GM19463 (cell line): ENCODE results near the gene RALGDS.

Experiments
- ATAC-seq: cut with Tn5 transposase; IDR thresholded peaks from one replicate; pipeline ENCODE4 v1.9.1; 2021; ENCODE audit warnings: mild to moderate bottlenecking, moderate library complexity; ENCODE audit not compliant: unreplicated experiment

Gene RALGDS

DNA sequence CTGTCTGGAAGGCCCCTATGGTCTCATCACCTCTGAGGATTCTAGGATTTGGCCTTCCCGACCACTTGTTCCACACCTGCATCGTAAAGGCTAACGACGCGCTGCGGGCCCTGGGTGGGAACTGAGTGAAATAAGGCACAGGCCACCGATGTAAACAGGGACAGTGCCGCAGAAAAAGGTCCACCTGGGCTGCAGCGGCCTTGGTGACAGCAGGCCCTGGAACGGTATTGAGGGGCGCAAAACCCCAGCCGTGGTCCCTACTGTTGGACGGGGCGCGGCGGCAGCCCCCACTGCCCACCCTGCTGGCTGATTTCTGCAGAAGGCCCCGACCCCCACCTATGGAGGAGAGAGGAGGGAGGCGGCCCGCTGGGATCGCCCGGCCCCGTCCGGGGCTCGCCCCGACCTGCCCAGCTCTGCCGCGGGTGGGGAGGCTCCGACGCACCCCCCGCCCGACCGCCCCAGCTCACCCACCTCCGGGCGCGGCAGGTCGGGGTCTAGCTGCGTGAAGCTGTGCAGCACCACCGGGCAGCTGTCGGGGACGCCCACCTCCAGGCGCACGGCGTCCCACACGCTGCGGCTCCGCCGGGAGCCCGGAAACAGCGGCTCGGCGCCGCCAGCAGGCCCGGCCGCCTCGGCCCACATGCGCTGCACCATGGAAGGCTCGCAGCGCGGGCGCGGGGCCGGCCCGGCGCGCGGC is 391 bp downstream of the RALGDS start:
- peak; percentile 11 for ATAC-seq

- ATAC-seq = no peak
These were observed 1.1 kb downstream of the RALGDS start for GRCh38 chr9:133119846-133120500.

DNA sequence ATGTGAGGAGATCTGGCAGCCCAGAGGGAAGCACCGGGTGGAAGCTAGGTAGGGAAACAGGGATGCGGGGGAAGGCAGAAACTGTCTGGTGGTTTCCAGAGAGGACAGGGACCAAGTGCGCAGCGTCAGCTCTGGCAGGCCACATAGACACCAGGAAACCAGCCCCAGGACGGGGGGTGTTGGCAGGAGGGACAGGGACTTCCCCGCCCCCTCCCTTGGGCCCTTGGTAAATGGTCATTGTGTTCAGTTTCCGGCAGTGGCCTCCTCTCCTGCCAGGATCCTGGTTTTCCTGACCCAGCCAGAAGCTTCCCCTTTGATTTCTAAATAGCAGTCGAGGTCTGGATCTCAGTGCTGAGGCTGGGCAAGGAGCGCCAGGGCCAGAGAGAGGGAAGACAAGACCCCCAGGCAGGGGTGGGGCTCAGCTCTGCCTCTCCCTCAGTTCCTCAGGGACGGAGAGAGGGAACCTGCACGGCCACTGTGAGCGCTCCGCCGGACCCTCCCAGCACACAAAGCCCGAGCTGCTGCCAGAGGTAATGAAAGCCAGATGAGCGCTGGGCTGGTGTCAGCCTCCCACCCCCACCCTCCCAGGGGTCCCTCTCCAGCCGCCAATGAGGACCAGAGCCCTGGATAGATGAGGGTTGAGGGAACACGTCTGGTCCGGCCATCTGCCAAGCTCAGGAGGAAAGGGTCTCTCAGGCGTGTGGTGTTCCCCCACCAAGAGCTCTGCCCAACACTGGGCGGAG is 1.8 kb downstream of the RALGDS start:
- ATAC-seq = no peak

DNA sequence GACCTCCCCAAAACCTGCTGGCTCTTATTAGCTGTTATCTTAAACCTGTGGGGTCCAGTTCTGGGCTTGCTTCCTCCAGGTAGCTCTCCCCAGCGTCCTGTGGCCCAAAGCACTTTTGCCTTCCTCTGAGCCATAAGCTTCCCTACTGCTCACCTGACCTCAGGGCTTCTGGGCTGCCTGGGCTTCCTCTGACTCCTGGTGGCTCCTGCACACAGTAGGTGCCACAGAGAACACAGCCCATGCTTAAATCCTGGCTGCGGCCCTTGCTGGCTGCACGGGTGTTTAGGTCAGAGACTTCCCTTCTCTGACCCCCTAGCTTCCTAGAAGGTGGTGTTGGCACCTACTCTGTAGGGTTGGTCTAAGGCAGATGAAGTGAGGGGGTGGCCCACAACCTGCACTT is 2.5 kb downstream of the RALGDS start:
- ATAC-seq = no peak

- no peak for ATAC-seq
These were observed 2.9 kb downstream of the RALGDS start for GRCh38 chr9:133118179-133118520.

- ATAC-seq = no peak
These were observed 3.5 kb downstream of the RALGDS start for GRCh38 chr9:133117271-133118178.

- ATAC-seq = no peak
These were observed 4.5 kb downstream of the RALGDS start for GRCh38 chr9:133116346-133117231.

DNA sequence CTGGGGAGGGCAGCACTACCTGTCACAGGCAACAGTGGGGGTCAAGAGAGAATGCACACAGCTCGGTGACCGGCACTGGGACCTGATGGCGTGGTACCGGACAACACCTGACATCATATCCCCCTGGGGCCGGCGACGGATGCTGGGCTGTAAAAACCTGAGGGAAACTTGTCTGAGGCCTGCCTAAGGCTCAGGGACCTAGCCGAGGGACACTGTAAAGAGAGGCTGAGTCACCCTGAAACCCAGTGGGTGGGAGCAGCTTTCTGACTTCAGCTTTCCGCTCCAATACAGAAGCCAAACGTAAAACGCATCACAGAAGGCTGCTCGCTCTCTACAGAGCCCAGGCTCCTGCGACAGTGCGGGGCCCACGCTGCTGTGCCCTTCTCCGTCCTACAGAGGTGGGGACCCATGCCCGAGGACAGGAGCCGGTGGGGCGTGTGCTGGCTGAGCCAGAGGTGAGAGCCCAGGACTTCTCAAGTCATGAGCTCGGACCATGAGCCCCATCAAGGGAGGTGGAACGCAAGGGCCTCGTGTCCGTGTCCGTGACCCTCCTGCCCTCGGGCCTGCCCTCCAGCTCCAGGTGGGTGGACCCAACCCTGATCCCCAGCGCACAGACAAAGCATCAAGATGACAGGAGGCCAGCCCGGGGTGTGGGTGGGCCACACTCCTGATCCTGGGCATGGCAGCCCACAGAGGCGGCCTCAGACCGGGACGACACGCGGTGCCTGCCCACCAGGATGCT is 5.3 kb downstream of the RALGDS start:
- peak; percentile 62 for ATAC-seq

GRCh38 chr9:133114886-133115603 is 6.0 kb downstream of the RALGDS start:
- no peak for ATAC-seq

DNA sequence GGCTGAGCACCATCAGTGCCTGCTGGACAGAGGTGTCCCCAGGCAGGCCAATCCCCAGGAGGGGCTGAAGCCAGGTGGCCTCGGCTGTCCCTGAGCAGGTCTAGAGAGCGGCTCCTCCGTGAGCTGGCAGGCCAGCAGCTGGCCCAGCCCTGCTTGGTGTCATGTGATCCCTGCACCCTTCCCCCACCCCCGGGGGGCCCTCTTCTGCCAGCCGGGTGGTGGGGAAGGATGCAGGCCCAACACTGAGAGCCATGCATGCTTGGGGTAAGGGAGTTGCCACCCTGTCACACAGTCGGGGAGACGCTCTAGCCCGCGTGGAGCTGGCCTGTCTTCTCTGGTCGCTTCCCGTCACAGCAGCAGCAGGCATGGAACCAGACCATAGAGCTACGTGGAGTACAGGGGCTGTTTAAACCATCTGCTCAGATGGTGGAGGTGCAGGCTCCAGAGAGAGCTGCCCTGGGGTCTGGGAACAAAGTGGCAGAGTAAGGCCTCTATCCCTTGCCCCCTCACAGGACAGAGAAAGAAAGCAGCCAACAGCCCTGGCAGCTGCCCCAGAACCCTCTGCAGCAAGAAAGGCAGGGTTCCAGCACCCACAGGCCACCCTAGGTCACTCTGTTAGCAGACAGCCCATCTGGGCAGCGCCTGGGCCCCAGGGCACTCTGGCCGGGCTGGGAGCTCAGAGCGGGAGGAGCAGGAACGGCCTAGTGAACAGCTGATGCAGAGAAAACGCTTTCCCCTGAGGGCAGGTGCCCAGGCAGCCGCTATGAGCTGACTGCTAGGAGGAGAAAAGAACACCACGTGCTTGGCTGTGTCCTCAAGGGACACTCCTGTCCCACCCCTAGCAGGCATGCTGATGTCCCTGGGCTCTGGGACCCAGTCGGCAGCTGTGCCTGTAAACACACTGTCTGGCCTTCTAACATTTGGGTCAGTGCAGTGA is 6.8 kb downstream of the RALGDS start:
- no peak for ATAC-seq

GRCh38 chr9:133113163-133113948 is 7.7 kb downstream of the RALGDS start:
- no peak for ATAC-seq

- ATAC-seq = no peak
These were observed 8.4 kb downstream of the RALGDS start for GRCh38 chr9:133112663-133113026.

- no peak for ATAC-seq
These were observed 9.0 kb downstream of the RALGDS start for GRCh38 chr9:133111808-133112662.

DNA sequence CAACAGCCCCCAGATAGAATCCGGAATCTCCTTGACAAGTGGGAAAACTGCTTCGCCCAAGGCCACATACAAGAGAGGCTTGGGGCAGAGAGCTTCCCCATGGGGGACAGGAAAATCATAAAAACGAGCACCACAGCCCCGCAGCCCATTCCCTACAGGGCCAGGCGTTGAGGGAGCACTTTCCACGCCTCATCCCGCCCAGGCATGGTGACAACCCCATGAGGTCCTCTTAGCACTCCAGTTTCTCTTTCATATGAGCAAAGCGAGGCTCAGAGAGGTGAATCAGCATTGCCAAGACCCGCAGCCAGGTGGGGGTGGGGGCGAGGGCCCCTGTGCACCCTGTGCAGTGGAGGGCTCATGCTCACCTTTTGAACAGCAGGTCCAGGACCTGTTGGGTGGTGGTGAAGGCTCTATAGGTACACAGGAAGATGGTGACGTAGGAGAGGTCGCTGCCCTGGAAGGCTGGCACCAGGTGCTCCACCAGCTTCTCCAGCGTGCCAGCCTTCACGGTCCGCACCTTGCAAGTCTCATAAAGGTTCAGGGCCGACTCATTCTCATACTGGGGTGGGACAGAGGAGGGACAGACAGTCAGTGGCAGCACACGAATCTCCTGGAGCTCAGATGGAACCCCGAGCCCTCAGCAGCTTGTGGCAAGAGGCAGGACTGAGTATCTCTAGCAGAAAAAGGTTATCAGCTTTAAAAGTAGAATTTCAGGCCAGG is 10.9 kb downstream of the RALGDS start:
- ATAC-seq = no peak
